NCI-H748 treated with DMSO at 0.1 percent for 48 hours (cell line): Measurements from ENCODE around the gene COL27A1.
"Not testable (repeated sequence)": the region's sequence is repeated elsewhere in the genome, so short reads cannot be mapped to it uniquely, and the experiment has no call there.

Experiments
- DNase-seq: peaks from one replicate; lab custom pipeline; 2025; lab: John Stamatoyannopoulos, UW

The COL27A1 gene

GRCh38 chr9:114308361-114308950, 153.1 kb downstream of the COL27A1 start:
- DNase-seq, result no peak

- DNase-seq, result no peak
These were observed 153.8 kb downstream of the COL27A1 start for GRCh38 chr9:114309096-114309495.

GRCh38 chr9:114310471-114311450, 155.4 kb downstream of the COL27A1 start:
- DNase-seq, result no peak

- no peak for DNase-seq
These were observed 156.5 kb downstream of the COL27A1 start for GRCh38 chr9:114311571-114312512.

GRCh38 chr9:114312513-114312875, 157.2 kb downstream of the COL27A1 start:
- no peak for DNase-seq

GRCh38 chr9:114313186-114313585, 157.8 kb downstream of the COL27A1 start:
- DNase-seq, result no peak

GRCh38 chr9:114314256-114314867, 159.0 kb downstream of the COL27A1 start:
- no peak for DNase-seq

- DNase-seq, result no peak
These were observed 159.8 kb downstream of the COL27A1 start for GRCh38 chr9:114314881-114315722.

- DNase-seq, result no peak
These were observed 160.5 kb downstream of the COL27A1 start for GRCh38 chr9:114315723-114316363.

GRCh38 chr9:114316605-114317230, 161.4 kb downstream of the COL27A1 start:
- DNase-seq, result no peak

GRCh38 chr9:114317665-114318357, 162.5 kb downstream of the COL27A1 start:
- no peak for DNase-seq

GRCh38 chr9:114318416-114318815, 163.1 kb downstream of the COL27A1 start:
- DNase-seq, result no peak

GRCh38 chr9:114319147-114319546, 163.8 kb downstream of the COL27A1 start:
- no peak for DNase-seq

- not testable (repeated sequence) for DNase-seq
These were observed 165.4 kb downstream of the COL27A1 start for GRCh38 chr9:114320710-114321109.

- no peak for DNase-seq
These were observed 166.4 kb downstream of the COL27A1 start for GRCh38 chr9:114321759-114322158.

- DNase-seq, result not testable (repeated sequence)
These were observed 167.0 kb downstream of the COL27A1 start for GRCh38 chr9:114322160-114322818.

GRCh38 chr9:114322831-114323531, 167.6 kb downstream of the COL27A1 start, which contains the start of gene ORM1:
Gene ORM1 (plus strand): TSS chr9:114323098. CDS start chr9:114323134, 36 bp downstream.
- DNase-seq, result not testable (repeated sequence)

GRCh38 chr9:114323849-114324248, 168.5 kb downstream of the COL27A1 start:
- not testable (repeated sequence) for DNase-seq
